Activated naive CD8-positive, alpha-beta T cell treated with anti-CD3 and anti-CD28 coated beads, Interleukin-2, amount 10 ng/mL, durations not matched to agents 7 days and 5 days (primary cell): Measurements from ENCODE around the gene TBC1D5. TPM values are rescaled to one million over a fixed set of nuclear protein-coding genes. Genes with fewer than 3 reads are reported as not detected.
"Not testable (repeated sequence)": the region's sequence is repeated elsewhere in the genome, so short reads cannot be mapped to it uniquely, and the experiment has no call there.

Experiments used
- ATAC-seq: fragments of 150-1000 bp; cut with Tn5 transposase; one replicate; pipeline ENCODE4 v1.10.0; 2021; ENCODE audit warnings: low read depth, moderate library complexity
- POLR2A ChIA-PET: fragments of 350-600 bp; sonication (Branson Sonifier 250); formaldehyde crosslinking; loops from one replicate; lab custom pipeline; 2021; ENCODE audit warnings: antibody characterized with exemption; lab: Charles Lee
- DNase-seq: peaks from one replicate; pipeline ENCODE4 v3.0.0; 2021
- H3K27ac Mint-ChIP-seq: one replicate; pipeline ENCODE4 v1.8.0; 2022; ENCODE audit warnings: mild to moderate bottlenecking, mixed read lengths
- H3K27me3 Mint-ChIP-seq: one replicate; pipeline ENCODE4 v1.8.0; 2022; ENCODE audit warnings: mild to moderate bottlenecking, moderate library complexity, mixed read lengths
- H3K36me3 Mint-ChIP-seq: one replicate; pipeline ENCODE4 v1.8.0; 2021; ENCODE audit warnings: mild to moderate bottlenecking, mixed read lengths
- H3K4me1 Mint-ChIP-seq: one replicate; pipeline ENCODE4 v1.8.0; 2021; ENCODE audit warnings: mixed read lengths
- H3K4me3 Mint-ChIP-seq: one replicate; pipeline ENCODE4 v1.8.0; 2022; ENCODE audit warnings: mild to moderate bottlenecking, moderate library complexity, mixed read lengths
- H3K9me3 Mint-ChIP-seq: one replicate; pipeline ENCODE4 v1.8.0; 2021; ENCODE audit warnings: mixed read lengths
- total RNA-seq, 2 experiments: library from RNA; stranded (reverse); gene quantifications; one replicate each; pipeline ENCODE4 v1.2.3, GENCODE V29; 2021

The TBC1D5 gene
- total RNA-seq, 2 experiments from 2014 or later: 57.3 to 60.9 TPM

DNA sequence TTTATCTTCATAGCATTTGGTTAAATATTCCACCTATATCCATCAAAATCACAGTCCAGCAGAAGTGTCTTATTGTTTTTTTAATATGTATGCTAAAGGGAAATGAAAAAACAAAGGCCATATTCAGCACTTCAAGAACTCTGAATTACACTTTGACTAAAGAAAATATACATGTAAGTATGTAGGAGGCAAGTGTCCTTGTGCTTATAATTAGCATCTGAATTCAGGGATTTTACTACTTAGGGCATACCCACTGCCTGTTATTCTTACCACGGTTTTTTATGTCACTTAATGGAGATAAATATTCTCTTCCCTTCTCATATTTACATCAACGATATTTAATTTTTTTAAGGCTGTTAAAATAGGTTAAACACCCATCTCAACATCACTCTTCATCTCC is 117.3 kb downstream of the TBC1D5 start:
- DNase-seq (no peak), ATAC-seq (no peak)
- no peaks in the 10 kb centered on the region for H3K9me3 Mint-ChIP-seq
- POLR2A ChIA-PET: no interaction called here
- H3K36me3 Mint-ChIP-seq: peaks cover 24% of the 10 kb centered on the region
- no peak overlapping the region for H3K4me3 Mint-ChIP-seq
- peaks cover 12% of the 10 kb centered on the region for H3K4me1 Mint-ChIP-seq
- no peaks in the 10 kb centered on the region for H3K27me3 Mint-ChIP-seq
- H3K27ac Mint-ChIP-seq: no peak overlapping the region

DNA sequence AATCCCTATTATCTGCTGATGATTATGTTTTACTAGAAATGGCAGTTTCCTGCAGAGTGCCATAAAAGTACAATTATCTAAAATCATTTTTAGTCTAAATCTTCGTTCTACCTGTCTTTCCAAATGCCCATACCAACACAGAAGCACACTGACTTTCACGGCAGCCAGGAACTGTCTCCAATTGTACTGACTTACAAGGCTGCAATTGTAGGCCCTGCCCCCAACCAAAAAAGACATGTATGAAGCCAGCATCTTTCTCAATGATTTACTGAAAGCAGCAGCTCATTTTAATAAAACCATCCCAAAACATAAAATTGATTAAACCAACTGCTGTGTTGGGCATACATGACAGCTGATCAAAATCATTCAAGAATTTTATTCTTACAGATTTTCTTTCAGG is 119.0 kb downstream of the TBC1D5 start:
- ATAC-seq: no peak
- Mint-ChIP-seq H3K27me3 (no peaks in the 10 kb centered on the region), H3K4me1 (peaks cover 8% of the 10 kb centered on the region), H3K27ac (no peak overlapping the region), H3K9me3 (no peaks in the 10 kb centered on the region), H3K36me3 (peaks cover 31% of the 10 kb centered on the region), H3K4me3 (no peak overlapping the region)
- POLR2A ChIA-PET: no interaction called here
- no peak for DNase-seq

DNA sequence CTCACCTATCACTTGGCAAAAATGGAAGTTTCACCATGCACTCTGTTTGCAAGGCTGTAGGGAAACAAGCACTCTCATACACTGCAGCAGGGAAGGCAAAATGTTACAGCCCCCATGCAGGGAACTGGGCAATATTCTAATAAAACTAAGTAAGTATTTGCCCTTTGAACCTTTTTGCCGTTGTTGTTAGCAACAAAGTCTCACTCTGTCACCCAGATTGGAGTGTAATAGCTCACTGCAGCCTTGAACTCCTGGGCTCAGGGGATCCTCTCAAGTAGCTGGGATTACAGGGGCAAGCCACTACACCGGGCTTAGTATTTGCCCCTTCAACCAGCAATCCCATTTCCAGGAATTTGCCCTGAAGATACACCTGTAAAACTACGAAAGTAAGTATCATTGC is 122.5 kb downstream of the TBC1D5 start:
- H3K4me3 Mint-ChIP-seq: no peak overlapping the region

DNA sequence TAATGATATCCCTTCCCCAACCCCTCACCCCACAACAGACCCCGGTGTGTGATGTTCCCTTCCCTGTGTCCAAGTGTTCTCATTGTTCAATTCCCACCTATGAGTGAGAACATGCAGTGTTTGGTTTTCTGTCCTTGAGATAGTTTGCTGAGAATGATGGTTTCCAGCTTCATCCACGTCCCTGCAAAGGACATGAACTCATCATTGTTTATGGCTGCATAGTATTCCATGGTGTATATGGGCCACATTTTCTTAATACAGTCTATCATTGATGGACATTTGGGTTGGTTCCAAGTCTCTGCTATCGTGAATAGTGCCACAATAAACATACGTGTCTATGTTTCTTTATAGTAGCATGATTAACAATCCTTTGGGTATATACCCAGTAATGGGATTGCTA is 129.4 kb downstream of the TBC1D5 start:
- ATAC-seq, H3K27me3 Mint-ChIP-seq, H3K4me1 Mint-ChIP-seq, POLR2A ChIA-PET, H3K27ac Mint-ChIP-seq, H3K4me3 Mint-ChIP-seq, DNase-seq: not testable (repeated sequence)
- Mint-ChIP-seq H3K9me3 (peaks cover 15% of the 10 kb centered on the region), H3K36me3 (peaks cover 29% of the 10 kb centered on the region)

More for the DNA sequence above, 122.5 kb downstream of the TBC1D5 start:
- DNase-seq (no peak), ATAC-seq (no peak)
- no peaks in the 10 kb centered on the region for H3K27me3 Mint-ChIP-seq
- H3K27ac Mint-ChIP-seq: no peak overlapping the region
- H3K4me1 Mint-ChIP-seq: no peaks in the 10 kb centered on the region
- peaks cover 37% of the 10 kb centered on the region for H3K36me3 Mint-ChIP-seq
- H3K9me3 Mint-ChIP-seq: peaks cover 7% of the 10 kb centered on the region
- POLR2A ChIA-PET: no interaction called here

DNA sequence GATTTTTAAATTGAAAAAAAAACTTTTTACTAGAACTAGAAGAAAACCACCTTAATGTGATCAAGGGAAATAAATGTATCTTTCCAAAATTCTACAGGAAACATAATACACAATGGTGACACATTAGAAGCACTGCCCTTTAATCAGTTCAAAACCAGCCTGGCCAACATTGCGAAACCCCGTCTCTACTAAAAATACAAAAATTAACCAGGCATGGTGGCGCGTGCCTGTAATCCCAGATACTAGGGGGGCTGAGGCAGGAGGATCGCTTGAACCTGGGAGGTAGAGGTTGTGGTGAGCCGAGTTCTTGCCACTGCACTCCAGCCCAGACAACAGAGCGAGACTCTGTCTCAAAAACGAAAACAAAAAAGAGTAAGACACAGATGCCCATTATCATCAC is 134.5 kb downstream of the TBC1D5 start:
- POLR2A ChIA-PET: no interaction called here
- H3K27ac Mint-ChIP-seq: no peak overlapping the region

DNA sequence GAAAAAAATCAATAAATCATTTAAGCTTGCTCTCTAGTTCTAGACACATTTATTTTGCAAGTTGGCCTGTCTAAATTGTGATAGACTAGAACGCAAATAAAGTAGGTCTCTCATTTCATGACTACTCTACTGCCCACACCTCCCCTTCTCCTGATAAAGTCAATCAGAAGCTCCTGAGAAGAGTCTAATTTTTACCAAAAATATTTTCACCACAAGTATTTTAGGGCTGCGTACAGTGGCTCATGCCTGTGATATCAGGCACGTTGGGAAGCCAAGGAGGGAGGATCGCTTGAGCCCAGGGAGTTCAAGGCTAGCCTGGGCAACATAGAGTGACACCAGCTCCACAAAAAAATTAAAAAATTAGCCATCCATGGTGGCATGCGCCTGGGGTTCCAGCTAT is 136.5 kb downstream of the TBC1D5 start:
- H3K27ac Mint-ChIP-seq: no peak overlapping the region
- H3K4me3 Mint-ChIP-seq: no peak overlapping the region
- no peaks in the 10 kb centered on the region for H3K4me1 Mint-ChIP-seq
- peaks cover 6% of the 10 kb centered on the region for H3K9me3 Mint-ChIP-seq
- H3K36me3 Mint-ChIP-seq: peaks cover 19% of the 10 kb centered on the region
- POLR2A ChIA-PET: no interaction called here
- no peaks in the 10 kb centered on the region for H3K27me3 Mint-ChIP-seq
- no peak for ATAC-seq
- DNase-seq: no peak

More for the DNA sequence above, 134.5 kb downstream of the TBC1D5 start:
- H3K9me3 Mint-ChIP-seq: peaks cover 6% of the 10 kb centered on the region
- no peak overlapping the region for H3K4me3 Mint-ChIP-seq
- ATAC-seq (no peak), DNase-seq (no peak)
- H3K27me3 Mint-ChIP-seq: no peaks in the 10 kb centered on the region
- no peaks in the 10 kb centered on the region for H3K4me1 Mint-ChIP-seq
- H3K36me3 Mint-ChIP-seq: peaks cover 20% of the 10 kb centered on the region

DNA sequence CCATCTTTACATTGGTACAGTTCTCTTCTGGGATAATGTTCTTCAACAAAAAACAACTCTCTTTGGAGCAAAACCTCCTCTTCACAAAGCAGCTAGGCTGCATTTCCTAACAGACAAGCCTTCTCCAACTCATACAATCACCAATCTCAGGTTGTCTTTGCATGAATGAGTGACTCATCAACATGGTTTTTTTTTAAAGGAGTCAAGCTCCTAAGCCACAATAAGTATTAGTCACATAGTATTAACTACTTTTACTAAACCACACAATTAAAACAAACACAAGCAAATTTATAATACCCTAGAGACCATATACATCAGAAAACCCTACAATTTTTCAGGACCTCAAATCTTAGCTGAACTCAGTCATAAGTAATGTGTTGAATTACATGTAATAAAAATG is 137.4 kb downstream of the TBC1D5 start:
- POLR2A ChIA-PET: no interaction called here
- DNase-seq (no peak), ATAC-seq (no peak)
- Mint-ChIP-seq H3K4me3 (no peak overlapping the region), H3K27ac (no peak overlapping the region), H3K4me1 (no peaks in the 10 kb centered on the region), H3K27me3 (no peaks in the 10 kb centered on the region), H3K9me3 (peaks cover 6% of the 10 kb centered on the region), H3K36me3 (peaks cover 17% of the 10 kb centered on the region)

DNA sequence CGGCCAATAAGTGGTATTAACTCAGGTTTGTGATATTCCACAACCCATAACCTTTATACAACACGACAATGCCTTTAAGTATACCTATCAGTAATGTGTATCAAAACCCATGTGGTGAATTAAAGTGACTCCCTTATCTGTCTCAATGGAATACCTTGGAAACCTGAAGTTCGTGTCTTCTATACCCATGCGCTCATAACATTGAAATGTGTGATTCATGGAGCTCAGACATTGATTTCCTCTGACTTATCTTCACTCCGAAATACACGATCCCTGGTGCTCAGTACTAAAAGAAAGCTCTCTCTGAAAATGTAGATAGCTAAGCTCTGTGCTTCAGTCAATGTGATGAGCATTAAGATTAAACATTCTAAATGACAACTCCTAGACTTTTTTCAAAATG is 140.3 kb downstream of the TBC1D5 start:
- Mint-ChIP-seq H3K27me3 (no peaks in the 10 kb centered on the region), H3K36me3 (peaks cover 19% of the 10 kb centered on the region), H3K9me3 (peaks cover 8% of the 10 kb centered on the region), H3K4me1 (no peaks in the 10 kb centered on the region), H3K27ac (no peak overlapping the region), H3K4me3 (no peak overlapping the region)
- no peak for ATAC-seq
- POLR2A ChIA-PET: no interaction called here
- no peak for DNase-seq

DNA sequence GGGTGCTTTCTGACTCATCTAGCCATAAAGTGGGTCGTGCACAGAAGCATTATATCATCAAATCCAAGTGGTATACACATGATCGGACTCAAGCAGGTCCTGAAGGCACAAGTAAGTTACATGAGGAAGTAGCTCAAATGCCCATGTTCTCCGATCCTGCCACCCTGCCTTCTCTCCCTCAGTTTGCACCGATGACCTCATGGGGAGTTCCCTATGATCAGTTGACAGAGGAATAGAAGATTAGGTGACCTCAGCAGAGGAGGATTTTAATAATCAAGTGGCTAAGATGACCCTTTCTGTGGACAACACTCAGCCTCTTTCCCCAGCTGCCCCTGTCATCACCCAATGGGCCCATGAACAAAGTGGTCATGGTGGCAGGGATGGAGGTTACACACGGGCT is 149.5 kb downstream of the TBC1D5 start:
- peaks cover 38% of the 10 kb centered on the region for H3K36me3 Mint-ChIP-seq

DNA sequence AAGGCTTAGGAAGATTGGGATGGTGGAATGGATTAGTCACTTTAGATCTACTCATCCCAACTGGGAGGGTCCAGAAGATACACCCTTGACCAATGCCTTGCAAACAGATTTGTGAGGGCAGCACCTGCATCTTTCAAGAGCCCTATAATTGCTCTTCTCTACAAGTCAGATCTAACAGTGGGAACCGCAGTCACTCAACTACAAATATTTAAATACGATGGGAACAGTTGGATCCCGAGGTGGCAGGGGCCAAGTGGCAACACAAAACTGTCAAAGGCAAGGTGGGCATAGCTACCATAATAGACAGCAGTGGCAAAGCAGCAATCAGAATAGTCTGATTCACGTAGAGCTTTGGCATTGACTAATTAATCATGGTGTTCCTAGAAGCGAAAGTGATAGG is 152.0 kb downstream of the TBC1D5 start:
- Mint-ChIP-seq H3K4me3 (no peak overlapping the region), H3K4me1 (peaks cover 3% of the 10 kb centered on the region), H3K27ac (no peak overlapping the region), H3K9me3 (peaks cover 28% of the 10 kb centered on the region), H3K27me3 (peaks cover 3% of the 10 kb centered on the region), H3K36me3 (peaks cover 34% of the 10 kb centered on the region)
- ATAC-seq: no peak
- no peak for DNase-seq
- POLR2A ChIA-PET: no interaction called here

More for the DNA sequence above, 149.5 kb downstream of the TBC1D5 start:
- Mint-ChIP-seq H3K27me3 (peaks cover 3% of the 10 kb centered on the region), H3K9me3 (peaks cover 29% of the 10 kb centered on the region), H3K4me1 (no peaks in the 10 kb centered on the region), H3K4me3 (no peak overlapping the region), H3K27ac (no peak overlapping the region)
- ATAC-seq (no peak), DNase-seq (no peak)
- POLR2A ChIA-PET: no interaction called here

DNA sequence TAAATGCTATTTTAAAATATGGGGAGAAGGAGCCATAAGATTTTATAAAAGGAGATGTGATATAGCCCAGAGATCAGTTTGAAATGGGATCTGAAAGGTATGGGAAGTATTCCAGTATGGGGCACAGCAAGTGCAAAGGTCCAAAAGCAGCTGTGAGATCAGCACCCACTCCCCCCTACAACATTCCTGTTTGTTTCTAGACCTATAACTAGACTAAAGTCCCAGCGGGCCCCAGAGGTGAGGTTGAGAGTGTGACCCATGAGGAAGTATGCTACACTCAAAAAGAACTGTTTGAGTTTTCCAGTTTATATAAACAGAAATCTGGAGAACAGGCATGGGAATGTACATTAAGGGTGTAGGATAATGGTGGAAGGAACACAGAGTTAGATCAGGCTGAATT is 152.5 kb downstream of the TBC1D5 start:
- Mint-ChIP-seq H3K9me3 (peaks cover 28% of the 10 kb centered on the region), H3K4me3 (no peak overlapping the region), H3K4me1 (peaks cover 5% of the 10 kb centered on the region), H3K27me3 (peaks cover 3% of the 10 kb centered on the region), H3K36me3 (peaks cover 34% of the 10 kb centered on the region), H3K27ac (no peak overlapping the region)
- POLR2A ChIA-PET: no interaction called here
- ATAC-seq (no peak), DNase-seq (no peak)

DNA sequence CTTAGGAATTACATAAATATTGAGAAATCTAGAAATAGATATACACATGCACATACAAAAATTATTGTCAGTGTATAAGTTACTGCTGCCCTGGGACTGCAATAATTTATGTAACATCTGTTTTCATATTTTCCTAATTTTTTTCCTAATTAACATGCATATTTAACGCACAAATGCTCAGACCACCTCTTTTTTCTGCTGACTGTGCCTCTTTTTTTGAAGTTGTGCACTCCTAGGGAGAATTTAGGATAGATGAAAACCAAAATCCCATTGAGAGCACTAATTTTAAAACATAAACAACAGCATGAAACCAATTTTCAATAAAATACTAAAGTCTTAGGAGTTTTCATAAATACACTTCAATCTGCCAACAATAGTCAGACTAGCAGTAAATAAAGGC is 154.0 kb downstream of the TBC1D5 start:
- Mint-ChIP-seq H3K36me3 (peaks cover 26% of the 10 kb centered on the region), H3K27me3 (peaks cover 3% of the 10 kb centered on the region), H3K9me3 (peaks cover 20% of the 10 kb centered on the region), H3K4me3 (no peak overlapping the region), H3K27ac (no peak overlapping the region), H3K4me1 (peaks cover 5% of the 10 kb centered on the region)
- no peak for ATAC-seq
- DNase-seq: no peak
- POLR2A ChIA-PET: no interaction called here

DNA sequence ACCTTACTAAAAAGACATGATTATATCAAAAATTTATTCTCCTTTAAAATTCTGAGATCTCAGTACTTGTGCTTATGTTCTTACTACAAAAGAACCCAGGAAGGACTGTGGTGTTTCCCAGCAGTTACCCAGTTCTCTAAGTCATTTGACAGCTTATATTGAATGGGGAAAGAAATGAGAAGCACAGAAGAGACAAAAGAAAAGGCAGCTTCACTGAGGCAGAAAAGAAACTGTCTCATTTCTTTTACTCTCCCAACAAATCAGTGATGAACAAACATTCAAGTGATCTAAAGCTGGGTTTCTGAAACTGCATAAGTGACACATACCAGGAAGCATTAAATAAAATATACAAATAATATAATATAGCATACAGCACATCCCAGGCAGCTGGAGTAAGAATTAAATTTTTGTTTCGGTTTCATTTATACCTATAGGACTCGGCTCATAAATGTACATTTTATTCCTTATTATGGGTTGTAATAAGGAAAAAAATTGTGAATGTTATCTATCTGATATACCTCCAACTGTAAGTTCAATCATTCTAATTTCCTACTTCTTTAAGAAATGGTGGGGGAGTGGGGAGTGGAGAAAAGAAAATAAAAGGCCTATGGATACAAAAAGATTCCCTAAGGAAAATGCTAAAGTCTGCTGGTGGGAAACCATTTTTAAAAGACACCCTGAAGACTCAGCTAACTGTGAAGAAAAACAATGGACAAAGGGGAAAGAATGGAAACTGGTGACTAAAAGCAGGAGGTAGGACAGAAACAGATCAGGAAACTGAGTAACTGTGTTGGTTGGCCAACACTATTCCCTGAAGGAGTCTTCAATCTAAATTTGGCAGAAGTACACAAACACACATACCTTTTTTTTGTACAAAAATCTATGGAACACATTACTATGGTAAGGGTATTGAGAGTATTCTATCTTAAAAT is 156.8 kb downstream of the TBC1D5 start:
- POLR2A ChIA-PET: no interaction called here
- no peak for ATAC-seq
- peaks cover 16% of the 10 kb centered on the region for H3K36me3 Mint-ChIP-seq
- no peak for DNase-seq
- H3K4me1 Mint-ChIP-seq: peaks cover 5% of the 10 kb centered on the region
- no peak overlapping the region for H3K4me3 Mint-ChIP-seq
- H3K27ac Mint-ChIP-seq: no peak overlapping the region
- peaks cover 17% of the 10 kb centered on the region for H3K9me3 Mint-ChIP-seq
- peaks cover 3% of the 10 kb centered on the region for H3K27me3 Mint-ChIP-seq

DNA sequence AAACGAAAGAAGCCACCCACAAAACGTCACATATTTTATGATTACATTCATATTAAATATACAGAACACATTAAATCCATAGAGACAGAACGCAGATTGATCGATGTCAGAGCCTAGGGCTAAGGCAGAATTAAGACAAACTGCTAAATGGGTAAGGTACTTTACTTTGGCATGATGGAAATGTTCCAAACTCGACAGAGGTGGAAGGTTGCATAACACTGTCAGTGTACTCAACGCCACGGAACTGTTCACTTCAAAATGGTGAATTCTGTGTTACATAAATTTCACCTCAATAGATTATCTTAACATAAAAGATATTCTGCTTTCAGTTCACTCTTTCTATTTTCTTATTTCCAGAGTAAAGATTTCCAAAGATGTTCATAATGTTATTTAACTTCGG is 158.4 kb downstream of the TBC1D5 start:
- POLR2A ChIA-PET: no interaction called here
- Mint-ChIP-seq H3K9me3 (peaks cover 2% of the 10 kb centered on the region), H3K27me3 (peaks cover 3% of the 10 kb centered on the region), H3K27ac (no peak overlapping the region), H3K36me3 (peaks cover 2% of the 10 kb centered on the region), H3K4me1 (peaks cover 5% of the 10 kb centered on the region), H3K4me3 (no peak overlapping the region)
- DNase-seq (no peak), ATAC-seq (no peak)
